HEK293 (cell line): ENCODE measurements around the gene SENP1.
A peak's percentile ranks its signal among the peaks of the same experiment; 100 is the strongest.

ENCODE experiments used
- CTCF ChIA-PET: fragments of 350-600 bp; formaldehyde crosslinking; extraction: SDS; loops from one replicate; lab custom pipeline; 2021; ENCODE audit warnings: antibody characterized with exemption; lab: Yijun Ruan, JAX
- POLR2A ChIA-PET: fragments of 300-600 bp; formaldehyde crosslinking; extraction: SDS; loops from one replicate; lab custom pipeline; 2020; ENCODE audit warnings: antibody characterized with exemption, inconsistent platforms; lab: Yijun Ruan, JAX
- H3K27ac ChIP-seq: fragments of 200-500 bp; sonication (Bioruptor generic); 2 replicates; pipeline ENCODE4 v1.5.1; 2014; ENCODE audit warnings: low read depth, low read length, control low read depth, inconsistent platforms; ENCODE audit errors: extremely low read depth
- H3K36me3 ChIP-seq, 2 experiments: fragments of 200-500 bp in 1 of 2; sonication (Bioruptor generic) in 1 of 2; 1 replicate in 1 of 2; 2 replicates in 1 of 2; pipeline ENCODE4 v1.5.1; 2014 to 2017; ENCODE audit warnings: inconsistent platforms in 2 of 2, low read length in 2 of 2; ENCODE audit not compliant: control insufficient read depth in 2 of 2, insufficient read depth in 1 of 2
- H3K4me1 ChIP-seq: fragments of 200-500 bp; sonication (Bioruptor generic); 2 replicates; pipeline ENCODE4 v1.5.1; 2014; ENCODE audit warnings: mild to moderate bottlenecking, low read length, inconsistent platforms; ENCODE audit not compliant: control insufficient read depth, insufficient read depth
- H3K4me3 ChIP-seq: 2 replicates; pipeline ENCODE4 v1.5.1; 2011; ENCODE audit warnings: low read depth, mild to moderate bottlenecking, control low read depth, low read length, moderate library complexity
- H3K9me3 ChIP-seq: fragments of 200-500 bp; sonication (Bioruptor generic); 2 replicates; pipeline ENCODE4 v1.5.1; 2014; ENCODE audit warnings: low read depth, low read length, inconsistent platforms; ENCODE audit not compliant: control insufficient read depth, insufficient read depth
- HOXC10 ChIP-seq: sonication (generic); formaldehyde crosslinking; IDR thresholded peaks from 2 replicates; pipeline ENCODE4 v1.8.1; 2023; ENCODE audit warnings: mild to moderate bottlenecking, missing genetic modification reagents
- KLF10 ChIP-seq: fragments of 450-650 bp; IDR thresholded peaks from 2 replicates; pipeline ENCODE4 v1.5.1; 2018; ENCODE audit warnings: missing biosample characterization, mild to moderate bottlenecking, missing genetic modification characterization
- PRDM1 ChIP-seq: fragments of 450-650 bp; formaldehyde crosslinking; IDR thresholded peaks from 2 replicates; pipeline ENCODE4; 2016; ENCODE audit warnings: missing biosample characterization, missing genetic modification characterization
- WT1 ChIP-seq: fragments of 450-650 bp; formaldehyde crosslinking; IDR thresholded peaks from 2 replicates; pipeline ENCODE4 v1.5.1; 2016; ENCODE audit warnings: missing biosample characterization, missing genetic modification characterization
- ZEB2 ChIP-seq: fragments of 450-650 bp; formaldehyde crosslinking; IDR thresholded peaks from 2 replicates; pipeline ENCODE4 v1.5.1; 2016; ENCODE audit warnings: missing biosample characterization, missing genetic modification characterization
- ZFP3 ChIP-seq: fragments of 450-650 bp; formaldehyde crosslinking; IDR thresholded peaks from 2 replicates; pipeline ENCODE4 v1.5.1; 2016; ENCODE audit warnings: low read depth, missing biosample characterization, missing genetic modification characterization
- ZNF169 ChIP-seq: fragments of 450-650 bp; formaldehyde crosslinking; IDR thresholded peaks from 2 replicates; pipeline ENCODE4 v1.5.1; 2016; ENCODE audit warnings: missing biosample characterization, missing genetic modification characterization
- ZNF19 ChIP-seq: fragments of 450-650 bp; formaldehyde crosslinking; IDR thresholded peaks from 2 replicates; pipeline ENCODE4; 2016; ENCODE audit warnings: missing biosample characterization, missing genetic modification characterization, low read depth
- ZNF202 ChIP-seq: fragments of 450-650 bp; formaldehyde crosslinking; IDR thresholded peaks from 2 replicates; pipeline ENCODE4 v1.5.1; 2016; ENCODE audit warnings: missing biosample characterization, missing genetic modification characterization, borderline replicate concordance
- ZNF341 ChIP-seq: fragments of 450-650 bp; formaldehyde crosslinking; IDR thresholded peaks from 2 replicates; pipeline ENCODE4; 2016; ENCODE audit warnings: low read depth, missing biosample characterization, missing genetic modification characterization
- ZNF404 ChIP-seq: fragments of 450-650 bp; formaldehyde crosslinking; IDR thresholded peaks from 2 replicates; pipeline ENCODE4 v1.5.1; 2017; ENCODE audit warnings: missing biosample characterization, missing genetic modification characterization
- ZNF433 ChIP-seq: fragments of 450-650 bp; formaldehyde crosslinking; IDR thresholded peaks from 2 replicates; pipeline ENCODE4 v1.5.1; 2016; ENCODE audit warnings: missing biosample characterization, missing genetic modification characterization, low read depth
- ZNF521 ChIP-seq: fragments of 450-650 bp; formaldehyde crosslinking; IDR thresholded peaks from 2 replicates; pipeline ENCODE4 v1.5.1; 2017; ENCODE audit warnings: missing biosample characterization, mild to moderate bottlenecking, missing genetic modification characterization
- ZNF585B ChIP-seq: fragments of 450-650 bp; formaldehyde crosslinking; IDR thresholded peaks from 2 replicates; pipeline ENCODE4 v1.5.1; 2016; ENCODE audit warnings: missing biosample characterization, missing genetic modification characterization
- ZNF596 ChIP-seq: fragments of 450-650 bp; IDR thresholded peaks from 2 replicates; pipeline ENCODE4 v1.5.0; 2018; ENCODE audit warnings: missing biosample characterization, mild to moderate bottlenecking, missing genetic modification characterization, moderate library complexity
- ZNF629 ChIP-seq: fragments of 450-650 bp; formaldehyde crosslinking; IDR thresholded peaks from 2 replicates; pipeline ENCODE4 v1.5.1; 2017; ENCODE audit warnings: missing biosample characterization, missing genetic modification characterization
- ZNF660 ChIP-seq: fragments of 450-650 bp; IDR thresholded peaks from 2 replicates; pipeline ENCODE4 v1.5.1; 2018; ENCODE audit warnings: missing biosample characterization, mild to moderate bottlenecking, missing genetic modification characterization
- ZNF664 ChIP-seq: fragments of 450-650 bp; formaldehyde crosslinking; IDR thresholded peaks from 2 replicates; pipeline ENCODE4 v1.5.1; 2016; ENCODE audit warnings: missing biosample characterization, missing genetic modification characterization
- ZNF701 ChIP-seq: fragments of 450-650 bp; formaldehyde crosslinking; IDR thresholded peaks from 2 replicates; pipeline ENCODE4 v1.5.1; 2016; ENCODE audit warnings: missing biosample characterization, missing genetic modification characterization
- TF ChIP-seq, protein P1 (sequence below): fragments of 450-650 bp; formaldehyde crosslinking; IDR thresholded peaks from 2 replicates; pipeline ENCODE4 v1.5.1; 2017; ENCODE audit warnings: missing biosample characterization, missing genetic modification characterization
- TF ChIP-seq, protein P2 (sequence below): fragments of 450-650 bp; formaldehyde crosslinking; IDR thresholded peaks from 2 replicates; pipeline ENCODE4 v1.5.1; 2016; ENCODE audit warnings: missing biosample characterization, missing genetic modification characterization
- TF ChIP-seq, protein P3 (sequence below): fragments of 450-650 bp; formaldehyde crosslinking; IDR thresholded peaks from 2 replicates; pipeline ENCODE4 v1.5.1; 2016; ENCODE audit warnings: missing biosample characterization, missing genetic modification characterization
- TF ChIP-seq, protein P4 (sequence below): fragments of 450-650 bp; formaldehyde crosslinking; IDR thresholded peaks from 2 replicates; pipeline ENCODE4 v1.5.1; 2016; ENCODE audit warnings: missing biosample characterization, missing genetic modification characterization

The SENP1 gene

DNA sequence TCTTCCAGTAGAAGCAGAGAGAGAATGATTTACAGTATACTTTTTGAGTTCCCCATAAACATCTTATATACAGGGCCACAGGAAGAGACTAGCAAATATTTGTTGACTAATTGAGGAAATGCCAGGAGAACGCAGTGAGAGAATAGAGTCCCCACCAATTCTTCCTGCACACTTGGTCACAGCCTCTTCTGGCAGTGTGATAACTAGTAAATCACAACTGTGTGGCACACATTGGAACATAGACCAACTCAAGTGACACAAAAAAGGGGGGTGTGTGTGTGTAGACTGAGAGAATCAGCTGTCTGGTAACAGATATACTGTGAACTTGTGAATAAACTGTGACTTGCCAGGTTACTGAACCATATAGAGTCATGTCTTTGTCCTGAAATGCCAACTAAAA lies 23.5 kb upstream of the SENP1 start (continued):
- TF ChIP-seq, protein P1, sequence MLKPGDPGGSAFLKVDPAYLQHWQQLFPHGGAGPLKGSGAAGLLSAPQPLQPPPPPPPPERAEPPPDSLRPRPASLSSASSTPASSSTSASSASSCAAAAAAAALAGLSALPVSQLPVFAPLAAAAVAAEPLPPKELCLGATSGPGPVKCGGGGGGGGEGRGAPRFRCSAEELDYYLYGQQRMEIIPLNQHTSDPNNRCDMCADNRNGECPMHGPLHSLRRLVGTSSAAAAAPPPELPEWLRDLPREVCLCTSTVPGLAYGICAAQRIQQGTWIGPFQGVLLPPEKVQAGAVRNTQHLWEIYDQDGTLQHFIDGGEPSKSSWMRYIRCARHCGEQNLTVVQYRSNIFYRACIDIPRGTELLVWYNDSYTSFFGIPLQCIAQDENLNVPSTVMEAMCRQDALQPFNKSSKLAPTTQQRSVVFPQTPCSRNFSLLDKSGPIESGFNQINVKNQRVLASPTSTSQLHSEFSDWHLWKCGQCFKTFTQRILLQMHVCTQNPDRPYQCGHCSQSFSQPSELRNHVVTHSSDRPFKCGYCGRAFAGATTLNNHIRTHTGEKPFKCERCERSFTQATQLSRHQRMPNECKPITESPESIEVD (tag by site-specific recombination), result no peak
- TF ChIP-seq ZNF169 (tag by site-specific recombination) (no peak), ZNF341 (tag by site-specific recombination) (no peak)

DNA sequence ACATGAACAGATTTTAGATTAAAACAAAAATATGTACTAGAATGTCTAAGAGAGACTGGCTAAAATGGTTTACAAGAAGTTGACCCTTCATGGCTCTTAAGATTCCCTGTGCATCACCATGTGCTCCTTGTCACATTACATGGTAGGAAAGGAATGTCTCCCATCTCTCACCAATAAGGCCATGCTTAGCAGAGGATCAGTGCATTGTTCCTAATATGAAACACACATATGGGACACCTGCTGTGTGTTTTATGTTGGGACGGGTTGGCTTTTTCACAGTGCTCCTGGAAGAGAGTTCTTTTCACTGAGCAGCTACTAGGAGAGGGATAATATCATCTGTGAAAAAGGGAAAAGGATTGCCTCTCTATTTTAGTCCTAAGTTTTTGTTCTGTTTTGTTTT lies 22.9 kb upstream of the SENP1 start:
- no peaks in the 10 kb centered on the region for H3K4me1 ChIP-seq
- H3K27ac ChIP-seq, result no peak overlapping the region
- ChIA-PET CTCF (interaction anchor here (0.5 to 1.3 kb wide), 4 partner anchors 8 to 259 kb away, joined by 4 read pairs; no protein-coding TSS in a partner anchor), POLR2A (no interaction called here)
- TF ChIP-seq ZNF521 (tag by site-specific recombination), result no peak
- TF ChIP-seq ZNF202 (tag by site-specific recombination), result no peak
- no peak for TF ChIP-seq KLF10 (tag by site-specific recombination)
- peak; percentile 66; the same call in 1 of the 2 replicates for TF ChIP-seq ZNF664 (tag by site-specific recombination)
- no peak for TF ChIP-seq WT1 (tag by site-specific recombination)
- H3K4me3 ChIP-seq, result no peak overlapping the region
- H3K36me3 ChIP-seq, result peaks cover 9 to 86% of the 10 kb centered on the region in 2 experiments; a peak in 2 of 3 replicates
- H3K9me3 ChIP-seq, result no peaks in the 10 kb centered on the region

DNA sequence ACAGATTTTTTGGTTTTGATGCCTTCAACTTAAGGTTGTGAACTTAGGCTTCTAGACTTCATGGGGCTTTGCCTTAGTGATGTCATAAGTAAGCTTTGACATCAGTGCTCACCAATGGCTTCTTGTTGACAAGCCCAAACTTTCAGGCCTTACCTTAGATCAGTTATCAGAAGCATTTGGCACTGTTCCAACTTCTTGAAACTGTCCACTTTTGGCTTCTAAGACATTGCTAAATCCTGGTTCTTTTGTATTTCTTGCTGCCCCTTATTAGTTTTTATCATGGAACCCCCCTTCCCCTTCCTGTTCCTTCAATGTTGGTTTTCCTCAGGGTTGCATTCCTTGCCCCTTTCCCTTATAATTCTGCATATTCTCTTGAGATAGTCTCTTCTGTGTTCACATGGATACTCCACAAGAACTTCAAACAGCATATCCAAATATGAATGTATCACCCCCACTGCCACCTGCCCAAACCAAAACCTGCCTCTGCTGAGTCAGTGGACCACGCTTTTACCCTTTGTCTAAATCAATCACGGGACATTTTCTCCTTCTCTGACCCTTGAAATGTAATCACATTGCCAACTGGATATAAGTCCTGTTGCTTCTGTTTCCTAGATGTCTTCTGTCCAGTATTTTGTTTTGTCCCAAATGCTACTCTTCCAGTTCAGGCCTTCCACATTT lies 21.2 kb upstream of the SENP1 start:
- POLR2A ChIA-PET, result no interaction called here
- Histone ChIP-seq H3K36me3 (peaks cover 9 to 85% of the 10 kb centered on the region in 2 experiments; a peak in 2 of 3 replicates), H3K4me1 (no peaks in the 10 kb centered on the region), H3K4me3 (no peak overlapping the region), H3K9me3 (no peaks in the 10 kb centered on the region), H3K27ac (no peak overlapping the region)
- TF ChIP-seq ZNF629 (peak; percentile 24; the same call in 1 of the 2 replicates), ZNF585B (tag by site-specific recombination) (no peak), ZNF596 (tag by site-specific recombination) (no peak), ZNF660 (0 out of 2 replicates have a peak, but pooled peaks have one; percentile 20), ZNF19 (no peak), ZNF701 (tag by site-specific recombination) (no peak), ZNF404 (tag by site-specific recombination) (no peak), ZNF433 (tag by site-specific recombination) (no peak)
- TF ChIP-seq, protein P2, sequence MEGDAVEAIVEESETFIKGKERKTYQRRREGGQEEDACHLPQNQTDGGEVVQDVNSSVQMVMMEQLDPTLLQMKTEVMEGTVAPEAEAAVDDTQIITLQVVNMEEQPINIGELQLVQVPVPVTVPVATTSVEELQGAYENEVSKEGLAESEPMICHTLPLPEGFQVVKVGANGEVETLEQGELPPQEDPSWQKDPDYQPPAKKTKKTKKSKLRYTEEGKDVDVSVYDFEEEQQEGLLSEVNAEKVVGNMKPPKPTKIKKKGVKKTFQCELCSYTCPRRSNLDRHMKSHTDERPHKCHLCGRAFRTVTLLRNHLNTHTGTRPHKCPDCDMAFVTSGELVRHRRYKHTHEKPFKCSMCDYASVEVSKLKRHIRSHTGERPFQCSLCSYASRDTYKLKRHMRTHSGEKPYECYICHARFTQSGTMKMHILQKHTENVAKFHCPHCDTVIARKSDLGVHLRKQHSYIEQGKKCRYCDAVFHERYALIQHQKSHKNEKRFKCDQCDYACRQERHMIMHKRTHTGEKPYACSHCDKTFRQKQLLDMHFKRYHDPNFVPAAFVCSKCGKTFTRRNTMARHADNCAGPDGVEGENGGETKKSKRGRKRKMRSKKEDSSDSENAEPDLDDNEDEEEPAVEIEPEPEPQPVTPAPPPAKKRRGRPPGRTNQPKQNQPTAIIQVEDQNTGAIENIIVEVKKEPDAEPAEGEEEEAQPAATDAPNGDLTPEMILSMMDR, result no peak
- CTCF ChIA-PET, result interaction anchor here (0.6 to 0.7 kb wide), 3 partner anchors 49 to 466 kb away, joined by 3 to 4 read pairs (median 3); no protein-coding TSS in a partner anchor

DNA sequence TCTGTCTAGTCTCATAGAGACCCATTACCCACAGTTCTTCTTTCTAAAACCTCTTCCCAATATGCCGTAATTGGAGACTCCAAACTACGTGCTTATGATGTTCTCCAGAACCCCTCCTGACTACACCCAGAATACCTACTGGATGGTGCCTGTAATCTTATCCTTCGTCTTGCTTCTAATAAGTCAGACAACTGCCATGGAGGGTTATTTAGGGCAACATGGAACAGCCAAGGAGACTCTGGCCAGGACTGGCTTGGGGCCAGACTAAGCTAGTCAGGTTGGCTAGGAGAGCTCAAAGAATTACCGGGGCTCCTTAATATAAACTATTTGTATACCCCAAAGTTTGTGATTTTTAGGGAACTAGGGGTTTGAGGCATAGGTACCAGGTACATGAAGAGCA lies 20.1 kb upstream of the SENP1 start:
- ChIA-PET POLR2A (interaction anchor here (0.7 kb wide), 1 partner anchor 66 kb away, joined by 3 read pairs; no protein-coding TSS in a partner anchor), CTCF (interaction anchor here (0.6 to 0.7 kb wide), 2 partner anchors 479 to 1225 kb away, joined by 3 to 4 read pairs; no protein-coding TSS in a partner anchor)
- Histone ChIP-seq H3K4me1 (no peaks in the 10 kb centered on the region), H3K4me3 (no peak overlapping the region), H3K27ac (no peak overlapping the region), H3K9me3 (no peaks in the 10 kb centered on the region), H3K36me3 (peaks cover 9 to 74% of the 10 kb centered on the region in 2 experiments; a peak in 2 of 3 replicates)
- TF ChIP-seq ZEB2 (tag by site-specific recombination) (no peak), PRDM1 (tag by site-specific recombination) (no peak), HOXC10 (CRISPR knock-in tag) (no peak), ZFP3 (tag by site-specific recombination) (no peak)
- TF ChIP-seq, protein P3, sequence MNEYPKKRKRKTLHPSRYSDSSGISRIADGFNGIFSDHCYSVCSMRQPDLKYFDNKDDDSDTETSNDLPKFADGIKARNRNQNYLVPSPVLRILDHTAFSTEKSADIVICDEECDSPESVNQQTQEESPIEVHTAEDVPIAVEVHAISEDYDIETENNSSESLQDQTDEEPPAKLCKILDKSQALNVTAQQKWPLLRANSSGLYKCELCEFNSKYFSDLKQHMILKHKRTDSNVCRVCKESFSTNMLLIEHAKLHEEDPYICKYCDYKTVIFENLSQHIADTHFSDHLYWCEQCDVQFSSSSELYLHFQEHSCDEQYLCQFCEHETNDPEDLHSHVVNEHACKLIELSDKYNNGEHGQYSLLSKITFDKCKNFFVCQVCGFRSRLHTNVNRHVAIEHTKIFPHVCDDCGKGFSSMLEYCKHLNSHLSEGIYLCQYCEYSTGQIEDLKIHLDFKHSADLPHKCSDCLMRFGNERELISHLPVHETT (tag by site-specific recombination), result no peak
- TF ChIP-seq, protein P4, sequence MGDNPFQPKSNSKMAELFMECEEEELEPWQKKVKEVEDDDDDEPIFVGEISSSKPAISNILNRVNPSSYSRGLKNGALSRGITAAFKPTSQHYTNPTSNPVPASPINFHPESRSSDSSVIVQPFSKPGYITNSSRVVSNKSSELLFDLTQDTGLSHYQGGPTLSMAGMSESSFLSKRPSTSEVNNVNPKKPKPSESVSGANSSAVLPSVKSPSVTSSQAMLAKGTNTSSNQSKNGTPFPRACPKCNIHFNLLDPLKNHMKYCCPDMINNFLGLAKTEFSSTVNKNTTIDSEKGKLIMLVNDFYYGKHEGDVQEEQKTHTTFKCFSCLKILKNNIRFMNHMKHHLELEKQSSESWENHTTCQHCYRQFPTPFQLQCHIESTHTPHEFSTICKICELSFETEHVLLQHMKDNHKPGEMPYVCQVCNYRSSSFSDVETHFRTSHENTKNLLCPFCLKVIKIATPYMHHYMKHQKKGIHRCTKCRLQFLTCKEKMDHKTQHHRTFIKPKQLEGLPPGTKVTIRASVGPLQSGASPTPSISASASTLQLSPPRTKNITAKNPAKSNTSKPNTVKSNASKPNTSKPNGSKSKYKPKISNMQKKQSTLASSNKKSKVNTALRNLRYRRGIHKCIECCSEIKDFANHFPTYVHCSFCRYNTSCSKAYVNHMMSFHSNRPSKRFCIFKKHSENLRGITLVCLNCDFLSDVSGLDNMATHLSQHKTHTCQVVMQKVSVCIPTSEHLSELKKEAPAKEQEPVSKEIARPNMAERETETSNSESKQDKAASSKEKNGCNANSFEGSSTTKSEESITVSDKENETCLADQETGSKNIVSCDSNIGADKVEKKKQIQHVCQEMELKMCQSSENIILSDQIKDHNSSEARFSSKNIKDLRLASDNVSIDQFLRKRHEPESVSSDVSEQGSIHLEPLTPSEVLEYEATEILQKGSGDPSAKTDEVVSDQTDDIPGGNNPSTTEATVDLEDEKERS (tag by site-specific recombination), result no peak
